Measurements from ENCODE around the gene WDR26.
"Not testable (repeated sequence)": the region's sequence is repeated elsewhere in the genome, so short reads cannot be mapped to it uniquely, and the experiment has no call there.

WDR26 gene

DNA sequence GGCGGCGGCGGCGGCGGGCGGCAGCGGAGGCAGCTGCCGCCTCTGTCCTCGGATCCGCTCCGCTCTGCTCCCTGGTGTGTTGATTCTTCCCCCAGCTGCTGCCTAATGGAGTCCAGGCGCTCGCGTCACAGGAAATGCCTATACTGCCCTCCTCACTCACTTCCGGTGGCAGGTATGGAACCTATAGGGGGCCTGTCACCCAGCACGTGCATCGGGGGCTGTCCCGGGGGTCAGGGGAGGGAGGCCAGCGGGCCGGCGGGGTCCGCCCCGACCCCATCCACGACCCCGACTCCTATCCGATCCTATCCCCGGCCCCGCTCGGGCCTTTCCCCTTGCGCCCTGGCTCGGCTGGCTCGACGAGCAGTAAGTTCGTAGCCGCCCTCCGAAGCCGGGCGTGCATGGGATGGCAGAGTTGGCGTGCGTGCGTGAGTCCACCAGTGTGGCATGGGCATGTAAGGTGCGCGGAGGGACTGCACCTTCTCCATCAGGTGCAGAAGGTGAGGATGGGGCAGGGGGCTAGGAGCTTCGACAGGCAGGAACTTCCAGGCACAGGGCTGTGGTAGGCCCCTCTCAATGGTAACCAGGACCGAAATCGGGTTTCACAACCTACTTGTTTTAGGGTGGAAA is at the start of gene WDR26:
Gene WDR26 (minus strand): TSS at position 107 of the 627 bp plus-strand sequence.
- Histone ChIP-seq H3K4me1 (ENCODE audit: control insufficient read depth in 5 of 5, insufficient read depth in 5 of 5, low read length in 5 of 5) (peaks cover 6 to 48% (median 43%) of the 10 kb centered on the region in 5 donors), H3K4me3 (ENCODE audit: low read depth in 1 of 5, low read length in 5 of 5) (peak within 1 kb of the TSS; percentile 86 to 96 (median 93)), H3K9me3 (ENCODE audit: control insufficient read depth in 5 of 5, low read length in 5 of 5) (no peaks in the 10 kb centered on the region), H3K9ac (ENCODE audit: low read length in 5 of 5) (peak within 1 kb of the TSS; percentile 84 to 98 (median 93)), H3K27ac (ENCODE audit: low read depth, low read length) (peak within 1 kb of the TSS; percentile 99), H3K27me3 (ENCODE audit: control insufficient read depth in 5 of 5, insufficient read depth in 4 of 5, low read length in 5 of 5) (no peaks in the 10 kb centered on the region), H3K36me3 (ENCODE audit: control insufficient read depth in 5 of 5, insufficient read depth in 5 of 5, low read length in 5 of 5) (peaks cover 0 to 3% (median 0%) of the 10 kb centered on the region in 5 donors)

- H3K36me3 ChIP-seq (ENCODE audit: control insufficient read depth in 5 of 5, insufficient read depth in 5 of 5, low read length in 5 of 5); H3K4me3 ChIP-seq (ENCODE audit: low read depth in 1 of 5, low read length in 5 of 5); H3K27me3 ChIP-seq (ENCODE audit: control insufficient read depth in 5 of 5, insufficient read depth in 4 of 5, low read length in 5 of 5); H3K9me3 ChIP-seq (ENCODE audit: control insufficient read depth in 5 of 5, low read length in 5 of 5); H3K9ac ChIP-seq (ENCODE audit: low read length in 5 of 5); H3K27ac ChIP-seq (ENCODE audit: low read depth, low read length); H3K4me1 ChIP-seq (ENCODE audit: control insufficient read depth in 5 of 5, insufficient read depth in 5 of 5, low read length in 5 of 5): not testable (repeated sequence)
These were observed 48.6 kb upstream of the WDR26 start for GRCh38 chr1:224483206-224483605.

GRCh38 chr1:224482619-224483018 is 48.0 kb upstream of the WDR26 start:
- Histone ChIP-seq H3K27ac (ENCODE audit: low read depth, low read length) (no peak overlapping the region), H3K27me3 (ENCODE audit: control insufficient read depth in 5 of 5, insufficient read depth in 4 of 5, low read length in 5 of 5) (no peaks in the 10 kb centered on the region), H3K9me3 (ENCODE audit: control insufficient read depth in 5 of 5, low read length in 5 of 5) (no peaks in the 10 kb centered on the region), H3K36me3 (ENCODE audit: control insufficient read depth in 5 of 5, insufficient read depth in 5 of 5, low read length in 5 of 5) (no peaks in the 10 kb centered on the region), H3K4me1 (ENCODE audit: control insufficient read depth in 5 of 5, insufficient read depth in 5 of 5, low read length in 5 of 5) (no peaks in the 10 kb centered on the region), H3K4me3 (ENCODE audit: low read depth in 1 of 5, low read length in 5 of 5) (no peak overlapping the region), H3K9ac (ENCODE audit: low read length in 5 of 5) (no peak overlapping the region)

DNA sequence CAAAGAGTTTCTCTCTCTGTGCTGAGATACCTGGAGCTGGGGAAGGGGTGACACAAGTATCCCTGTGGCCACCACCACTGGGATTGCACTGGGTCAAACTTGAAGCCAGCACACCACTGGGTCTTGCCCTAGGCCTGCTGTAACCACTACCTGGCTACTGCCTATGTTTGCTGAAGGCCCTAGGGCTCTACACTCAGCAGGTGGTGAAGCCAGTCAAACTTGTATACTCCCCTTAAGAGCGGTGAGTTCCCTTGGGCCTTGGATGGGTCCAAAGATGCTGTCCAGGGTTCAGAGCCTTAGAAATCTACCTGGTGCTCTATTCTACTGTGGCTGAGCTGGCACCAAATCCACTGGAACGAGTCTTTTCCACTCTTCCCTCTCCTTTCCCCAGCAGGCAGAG is 47.0 kb upstream of the WDR26 start:
- H3K9me3 ChIP-seq (ENCODE audit: control insufficient read depth in 5 of 5, low read length in 5 of 5), result peaks cover 0 to 4% (median 0%) of the 10 kb centered on the region in 5 donors
- H3K9ac ChIP-seq (ENCODE audit: low read length in 5 of 5), result no peak overlapping the region
- H3K4me1 ChIP-seq (ENCODE audit: control insufficient read depth in 5 of 5, insufficient read depth in 5 of 5, low read length in 5 of 5), result no peaks in the 10 kb centered on the region
- H3K27me3 ChIP-seq (ENCODE audit: control insufficient read depth in 5 of 5, insufficient read depth in 4 of 5, low read length in 5 of 5), result no peaks in the 10 kb centered on the region
- no peak overlapping the region for H3K27ac ChIP-seq (ENCODE audit: low read depth, low read length)
- H3K36me3 ChIP-seq (ENCODE audit: control insufficient read depth in 5 of 5, insufficient read depth in 5 of 5, low read length in 5 of 5), result no peaks in the 10 kb centered on the region
- no peak overlapping the region for H3K4me3 ChIP-seq (ENCODE audit: low read depth in 1 of 5, low read length in 5 of 5)

DNA sequence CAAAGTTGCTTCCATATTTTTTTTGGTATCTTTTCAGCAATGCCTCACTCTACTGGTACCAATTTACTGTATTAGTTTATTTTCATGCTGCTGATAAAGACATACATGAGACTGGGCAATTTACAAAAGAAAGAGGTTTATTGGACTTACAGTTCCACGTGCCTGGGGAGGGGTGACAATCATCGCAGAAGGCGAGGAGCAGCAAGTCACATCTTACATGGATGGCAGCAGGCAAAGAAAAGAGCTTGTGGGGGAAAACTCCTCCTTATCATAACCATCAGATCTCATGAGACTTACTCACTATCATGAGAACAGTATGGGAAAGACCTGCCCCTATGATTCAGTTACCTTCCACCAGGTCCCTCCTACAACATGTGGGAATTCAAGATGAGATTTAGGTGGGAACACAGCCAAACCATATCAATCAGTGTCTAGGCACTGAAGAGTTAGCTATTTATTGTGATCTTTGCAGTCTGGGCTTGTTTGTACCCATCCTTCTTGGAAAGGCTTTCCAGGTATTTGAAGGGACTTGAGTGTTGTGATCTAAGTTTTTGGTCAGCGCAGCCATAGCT is 46.4 kb upstream of the WDR26 start:
- H3K27me3 ChIP-seq (ENCODE audit: control insufficient read depth in 5 of 5, insufficient read depth in 4 of 5, low read length in 5 of 5); H3K9me3 ChIP-seq (ENCODE audit: control insufficient read depth in 5 of 5, low read length in 5 of 5); H3K4me1 ChIP-seq (ENCODE audit: control insufficient read depth in 5 of 5, insufficient read depth in 5 of 5, low read length in 5 of 5); H3K27ac ChIP-seq (ENCODE audit: low read depth, low read length); H3K4me3 ChIP-seq (ENCODE audit: low read depth in 1 of 5, low read length in 5 of 5); H3K9ac ChIP-seq (ENCODE audit: low read length in 5 of 5); H3K36me3 ChIP-seq (ENCODE audit: control insufficient read depth in 5 of 5, insufficient read depth in 5 of 5, low read length in 5 of 5): not testable (repeated sequence)

- not testable (repeated sequence) for H3K27ac ChIP-seq (ENCODE audit: low read depth, low read length); H3K9me3 ChIP-seq (ENCODE audit: control insufficient read depth in 5 of 5, low read length in 5 of 5); H3K4me3 ChIP-seq (ENCODE audit: low read depth in 1 of 5, low read length in 5 of 5); H3K36me3 ChIP-seq (ENCODE audit: control insufficient read depth in 5 of 5, insufficient read depth in 5 of 5, low read length in 5 of 5); H3K9ac ChIP-seq (ENCODE audit: low read length in 5 of 5); H3K27me3 ChIP-seq (ENCODE audit: control insufficient read depth in 5 of 5, insufficient read depth in 4 of 5, low read length in 5 of 5); H3K4me1 ChIP-seq (ENCODE audit: control insufficient read depth in 5 of 5, insufficient read depth in 5 of 5, low read length in 5 of 5)
These were observed 45.6 kb upstream of the WDR26 start for GRCh38 chr1:224480200-224480599.

- no peaks in the 10 kb centered on the region for H3K36me3 ChIP-seq (ENCODE audit: control insufficient read depth in 5 of 5, insufficient read depth in 5 of 5, low read length in 5 of 5)
- H3K4me1 ChIP-seq (ENCODE audit: control insufficient read depth in 5 of 5, insufficient read depth in 5 of 5, low read length in 5 of 5), result peaks cover 0 to 2% (median 0%) of the 10 kb centered on the region in 5 donors
- no peak overlapping the region for H3K4me3 ChIP-seq (ENCODE audit: low read depth in 1 of 5, low read length in 5 of 5)
- H3K27me3 ChIP-seq (ENCODE audit: control insufficient read depth in 5 of 5, insufficient read depth in 4 of 5, low read length in 5 of 5), result no peaks in the 10 kb centered on the region
- H3K27ac ChIP-seq (ENCODE audit: low read depth, low read length), result no peak overlapping the region
- no peak overlapping the region for H3K9ac ChIP-seq (ENCODE audit: low read length in 5 of 5)
- H3K9me3 ChIP-seq (ENCODE audit: control insufficient read depth in 5 of 5, low read length in 5 of 5), result peaks cover 0 to 4% (median 0%) of the 10 kb centered on the region in 5 donors
These were observed 38.2 kb upstream of the WDR26 start for GRCh38 chr1:224472806-224473205.

DNA sequence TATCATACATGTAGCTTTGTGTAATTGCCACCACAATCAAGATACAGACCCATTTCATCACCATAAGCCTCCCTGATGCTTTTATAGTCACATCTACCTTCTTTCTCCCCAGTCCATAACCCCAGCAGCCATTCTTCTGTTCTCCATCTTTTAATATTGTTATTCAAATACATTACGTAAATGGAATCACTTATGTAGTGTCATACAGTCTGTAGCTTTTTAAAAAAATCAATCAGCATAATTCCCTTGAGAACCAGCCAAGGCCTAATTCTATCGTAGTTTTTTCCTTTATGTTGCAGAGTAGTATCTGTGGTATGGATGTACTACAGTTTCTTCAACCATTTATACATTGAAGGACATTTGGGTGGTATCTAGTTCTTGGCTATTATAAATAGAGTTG is 31.6 kb upstream of the WDR26 start:
- no peaks in the 10 kb centered on the region for H3K36me3 ChIP-seq (ENCODE audit: control insufficient read depth in 5 of 5, insufficient read depth in 5 of 5, low read length in 5 of 5)
- no peak overlapping the region for H3K27ac ChIP-seq (ENCODE audit: low read depth, low read length)
- H3K4me1 ChIP-seq (ENCODE audit: control insufficient read depth in 5 of 5, insufficient read depth in 5 of 5, low read length in 5 of 5), result no peaks in the 10 kb centered on the region
- no peaks in the 10 kb centered on the region for H3K9me3 ChIP-seq (ENCODE audit: control insufficient read depth in 5 of 5, low read length in 5 of 5)
- no peaks in the 10 kb centered on the region for H3K27me3 ChIP-seq (ENCODE audit: control insufficient read depth in 5 of 5, insufficient read depth in 4 of 5, low read length in 5 of 5)
- H3K9ac ChIP-seq (ENCODE audit: low read length in 5 of 5), result no peak overlapping the region
- no peak overlapping the region for H3K4me3 ChIP-seq (ENCODE audit: low read depth in 1 of 5, low read length in 5 of 5)

- Histone ChIP-seq H3K4me3 (ENCODE audit: low read depth in 1 of 5, low read length in 5 of 5) (no peak overlapping the region), H3K27ac (ENCODE audit: low read depth, low read length) (peak overlapping the region; percentile 46), H3K4me1 (ENCODE audit: control insufficient read depth in 5 of 5, insufficient read depth in 5 of 5, low read length in 5 of 5) (peaks cover 9 to 36% (median 25%) of the 10 kb centered on the region in 5 donors), H3K36me3 (ENCODE audit: control insufficient read depth in 5 of 5, insufficient read depth in 5 of 5, low read length in 5 of 5) (no peaks in the 10 kb centered on the region), H3K9ac (ENCODE audit: low read length in 5 of 5) (no peak overlapping the region), H3K27me3 (ENCODE audit: control insufficient read depth in 5 of 5, insufficient read depth in 4 of 5, low read length in 5 of 5) (no peaks in the 10 kb centered on the region), H3K9me3 (ENCODE audit: control insufficient read depth in 5 of 5, low read length in 5 of 5) (no peaks in the 10 kb centered on the region)
These were observed 25.4 kb upstream of the WDR26 start for GRCh38 chr1:224459966-224460365.

DNA sequence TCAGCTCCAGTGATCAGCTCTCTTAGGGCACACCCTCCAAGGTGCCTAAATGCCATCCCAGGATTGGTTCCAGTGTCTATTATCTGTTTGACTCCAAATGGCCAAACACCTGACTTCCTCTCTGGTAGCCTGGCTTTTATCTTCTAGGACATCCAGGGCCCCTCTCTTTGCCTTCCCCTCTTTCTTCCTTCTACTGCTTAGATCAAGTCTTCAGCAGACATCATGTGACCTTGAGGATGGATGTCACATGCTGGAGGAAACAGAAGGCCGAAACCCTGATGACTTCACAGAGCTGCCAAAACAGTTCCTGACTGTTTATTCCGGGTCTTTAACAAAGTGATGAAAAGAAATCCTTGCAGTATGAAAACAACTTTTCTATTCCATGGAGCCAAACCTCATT is 24.4 kb upstream of the WDR26 start:
- Histone ChIP-seq H3K27ac (ENCODE audit: low read depth, low read length) (peak overlapping the region; percentile 38), H3K4me1 (ENCODE audit: control insufficient read depth in 5 of 5, insufficient read depth in 5 of 5, low read length in 5 of 5) (peaks cover 9 to 36% (median 25%) of the 10 kb centered on the region in 5 donors)

More for the DNA sequence above, 24.4 kb upstream of the WDR26 start:
- H3K27me3 ChIP-seq (ENCODE audit: control insufficient read depth in 5 of 5, insufficient read depth in 4 of 5, low read length in 5 of 5), result no peaks in the 10 kb centered on the region
- H3K9me3 ChIP-seq (ENCODE audit: control insufficient read depth in 5 of 5, low read length in 5 of 5), result no peaks in the 10 kb centered on the region
- no peak overlapping the region for H3K9ac ChIP-seq (ENCODE audit: low read length in 5 of 5)
- H3K36me3 ChIP-seq (ENCODE audit: control insufficient read depth in 5 of 5, insufficient read depth in 5 of 5, low read length in 5 of 5), result peaks cover 0 to 7% (median 0%) of the 10 kb centered on the region in 5 donors
- no peak overlapping the region for H3K4me3 ChIP-seq (ENCODE audit: low read depth in 1 of 5, low read length in 5 of 5)

All from subcutaneous abdominal adipose tissue (tissue), 5 donors.